Ovary (tissue), 9 donors: ENCODE data around the gene ARHGAP21. TPM values are rescaled to one million over a fixed set of nuclear protein-coding genes. Genes with fewer than 3 reads are reported as not detected.

Source experiments
- DNase-seq, 5 donors: peaks; one replicate each; pipeline ENCODE4 v3.0.0-alpha.2; 2019 to 2020
- H3K27ac ChIP-seq, 2 donors: fragments of 200-600 bp; one replicate each; pipeline versions ENCODE4 v1.5.1 to v1.8.0; 2019 to 2022
- H3K27me3 ChIP-seq: fragments of 200-600 bp; one replicate; pipeline ENCODE4 v1.8.0; 2022
- H3K36me3 ChIP-seq: fragments of 200-600 bp; sonication (generic); one replicate; pipeline ENCODE4 v1.5.1; 2019
- H3K4me1 ChIP-seq: one replicate; pipeline ENCODE4 v1.8.1; 2013; ENCODE audit warnings: mild to moderate bottlenecking, moderate library complexity; ENCODE audit not compliant: insufficient read depth
- H3K4me3 ChIP-seq: fragments of 200-600 bp; sonication (generic); one replicate; pipeline ENCODE4 v1.5.1; 2017
- H3K9me3 ChIP-seq, 2 donors: fragments of 200-600 bp in 1 of 2; sonication (generic) in 1 of 2; one replicate each; pipeline versions ENCODE4 v1.5.1 to v1.8.1; 2013 to 2019; ENCODE audit warnings: mild to moderate bottlenecking in 1 of 2, moderate library complexity in 1 of 2
- EP300 ChIP-seq: sonication (generic); formaldehyde crosslinking; IDR thresholded peaks from one replicate; pipeline ENCODE4 v1.6.1; 2017; ENCODE audit warnings: antibody characterized with exemption
- POLR2A ChIP-seq: fragments of 450-650 bp; IDR thresholded peaks from one replicate; pipeline ENCODE4 v1.6.1; 2017; ENCODE audit warnings: antibody characterized with exemption, mild to moderate bottlenecking, moderate library complexity
- WGBS, 3 donors: extraction: QIAGEN DNeasy Blood & Tissue Kit in 1 of 3; methylation state at CpG; one replicate each; pipeline versions ENCODE4 v1.1.5 to v1.1.7; 2013 to 2017; 5-methylcytosine and 5-hydroxymethylcytosine counted together
- intact Hi-C, 4 donors: fragments of 100-400 bp; cut with DNase I; formaldehyde crosslinking; loops; one replicate each; pipeline versions ENCODE4 v1.11.0 to v1.15.1; 2022 to 2023
- polyA plus RNA-seq, 2 donors: library from polyadenylated mRNA; stranded (reverse); fragments of 200-250 nt in 1 of 2; fragments of 350-450 nt in 1 of 2; fragmentation: Illumina TruSeq in 1 of 2; extraction: RNeasy Lipid Tissue Mini Kit (QIAGEN cat#74804) in 1 of 2; gene quantifications; one replicate each; pipeline ENCODE4 v1.2.3, GENCODE V29; 2013 to 2014
- total RNA-seq, 7 donors: library from RNA; depleted of rRNA in 2 of 7; stranded (reverse); fragments of >200 nt in 2 of 7; fragmentation: NEBNext Ultra II Directional in 3 of 7; extraction: Animal tissue kit (Norgen Biotek cat#: 25700) in 3 of 7; gene quantifications; one replicate each; pipeline versions ENCODE4 v1.1.0 to v1.2.4, GENCODE V29; 2016 to 2023
- TF ChIP-seq, protein P1 (sequence below), 3 donors: fragments of 450-650 bp in 2 of 3; fragments of 200-600 bp in 1 of 3; IDR thresholded peaks; one replicate each; pipeline versions ENCODE4 v1.5.1 to v1.8.0; 2016 to 2022; ENCODE audit warnings: antibody characterized with exemption in 3 of 3, mild to moderate bottlenecking in 1 of 3
- donor health status: DM: no; HTN: no; CAD: no; lungs with moderate emphysema.
- donor health status: DM: no; HTN: no; CAD: no.
- donor health status: Bipolar disorder and iron deficiency.
- donor health status: DM: yes; HTN: yes; CAD: no.
- donor health status: DM: no; HTN: no; CAD: no.
- donor health status: DM: yes; HTN: yes; CAD: no.

The ARHGAP21 gene
- total and polyA plus RNA-seq, 9 donors: 36.3 to 166 (median 82.6) TPM

DNA sequence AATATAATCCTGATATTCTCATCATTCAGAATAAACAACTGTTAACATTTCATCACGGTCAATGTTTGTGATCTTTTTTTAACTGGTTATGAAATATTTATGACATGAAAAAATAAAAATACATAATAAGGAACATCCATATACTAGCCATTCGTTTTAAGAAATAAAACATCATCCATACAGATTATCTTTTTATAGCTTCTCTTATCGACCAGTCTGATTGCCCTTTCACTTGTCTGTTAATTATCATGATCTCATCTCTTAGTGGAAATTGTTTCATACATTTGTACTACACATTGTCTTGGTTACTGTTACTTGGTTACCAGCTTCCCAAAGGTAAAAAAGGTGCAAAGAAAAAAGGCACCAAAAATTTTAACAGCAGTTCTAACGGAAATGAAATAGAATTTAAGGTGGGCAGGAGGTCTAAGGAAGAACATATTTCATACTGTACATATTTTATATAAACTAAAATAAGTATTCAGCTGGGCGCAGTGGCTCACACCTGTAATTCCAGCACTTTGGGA, 8.4 kb downstream of the ARHGAP21 start:
- Histone ChIP-seq H3K27ac (no peak overlapping the region), H3K27me3 (no peaks in the 10 kb centered on the region), H3K4me3 (no peak overlapping the region), H3K4me1 (peaks cover 20% of the 10 kb centered on the region), H3K36me3 (no peaks in the 10 kb centered on the region), H3K9me3 (no peaks in the 10 kb centered on the region)
- intact Hi-C loops: no loop called here
- 61 to 71% (median 69%) methylated on average over 5 of the region's 5 CpGs for WGBS, 3 donors
- DNase-seq: no peak
- no peak for TF ChIP-seq EP300
- TF ChIP-seq POLR2A: no peak
- TF ChIP-seq, protein P1, sequence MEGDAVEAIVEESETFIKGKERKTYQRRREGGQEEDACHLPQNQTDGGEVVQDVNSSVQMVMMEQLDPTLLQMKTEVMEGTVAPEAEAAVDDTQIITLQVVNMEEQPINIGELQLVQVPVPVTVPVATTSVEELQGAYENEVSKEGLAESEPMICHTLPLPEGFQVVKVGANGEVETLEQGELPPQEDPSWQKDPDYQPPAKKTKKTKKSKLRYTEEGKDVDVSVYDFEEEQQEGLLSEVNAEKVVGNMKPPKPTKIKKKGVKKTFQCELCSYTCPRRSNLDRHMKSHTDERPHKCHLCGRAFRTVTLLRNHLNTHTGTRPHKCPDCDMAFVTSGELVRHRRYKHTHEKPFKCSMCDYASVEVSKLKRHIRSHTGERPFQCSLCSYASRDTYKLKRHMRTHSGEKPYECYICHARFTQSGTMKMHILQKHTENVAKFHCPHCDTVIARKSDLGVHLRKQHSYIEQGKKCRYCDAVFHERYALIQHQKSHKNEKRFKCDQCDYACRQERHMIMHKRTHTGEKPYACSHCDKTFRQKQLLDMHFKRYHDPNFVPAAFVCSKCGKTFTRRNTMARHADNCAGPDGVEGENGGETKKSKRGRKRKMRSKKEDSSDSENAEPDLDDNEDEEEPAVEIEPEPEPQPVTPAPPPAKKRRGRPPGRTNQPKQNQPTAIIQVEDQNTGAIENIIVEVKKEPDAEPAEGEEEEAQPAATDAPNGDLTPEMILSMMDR (IDR thresholded peaks at IDR 0.05): no peak

DNA sequence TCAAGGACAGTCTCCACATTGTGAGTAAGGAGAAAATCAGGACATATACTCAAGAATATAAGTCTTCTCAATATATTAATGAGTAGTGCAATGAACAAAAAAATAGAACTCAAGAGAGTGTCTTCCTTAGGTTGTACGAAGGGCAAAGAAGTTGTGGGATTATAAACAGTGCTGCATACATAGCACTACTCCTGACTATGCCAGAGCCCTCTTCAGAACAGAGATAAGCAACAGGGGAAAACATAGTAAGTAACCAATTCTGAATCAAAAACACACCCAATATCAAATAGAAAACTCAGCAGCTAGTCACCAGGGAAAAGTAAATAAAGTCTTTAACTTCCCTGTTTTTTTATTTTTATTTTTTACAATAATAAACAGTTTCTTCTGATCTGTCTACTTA, 10.6 kb downstream of the ARHGAP21 start:
- no peaks in the 10 kb centered on the region for H3K36me3 ChIP-seq
- no peak for DNase-seq
- peaks cover 22% of the 10 kb centered on the region for H3K4me1 ChIP-seq
- no peaks in the 10 kb centered on the region for H3K9me3 ChIP-seq
- H3K4me3 ChIP-seq: no peak overlapping the region
- H3K27ac ChIP-seq: no peak overlapping the region
- no peaks in the 10 kb centered on the region for H3K27me3 ChIP-seq
- TF ChIP-seq, protein P1 (IDR thresholded peaks at IDR 0.05): no peak
- no peak for TF ChIP-seq EP300
- no peak for TF ChIP-seq POLR2A
- WGBS, 3 donors: 12 to 36% (median 17%) methylated on average over 1 of the region's 1 CpG
- intact Hi-C loops: no loop called here

DNA sequence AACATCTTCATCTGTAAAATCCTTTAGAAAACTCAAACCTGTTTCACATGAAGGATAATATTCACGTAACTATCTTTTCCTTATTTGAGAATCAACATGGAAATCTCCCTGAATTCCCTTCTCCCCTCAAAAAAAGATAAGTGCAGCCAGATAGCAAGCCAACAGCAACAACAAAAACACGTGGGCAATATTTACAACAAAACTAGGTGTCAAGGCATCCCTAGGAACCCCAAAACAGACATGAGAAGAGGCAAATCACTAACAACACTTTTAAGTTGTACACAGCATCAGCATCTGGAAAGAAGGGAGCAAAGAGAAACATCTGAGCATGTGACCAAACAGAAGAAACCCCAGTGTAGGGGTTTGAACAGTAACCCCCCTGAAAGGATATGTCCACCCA, 12.2 kb downstream of the ARHGAP21 start:
- intact Hi-C loops: no loop called here
- no peaks in the 10 kb centered on the region for H3K9me3 ChIP-seq
- DNase-seq: no peak
- H3K27me3 ChIP-seq: no peaks in the 10 kb centered on the region
- H3K36me3 ChIP-seq: no peaks in the 10 kb centered on the region
- 44 to 50% (median 49%) methylated on average over 2 of the region's 2 CpGs for WGBS, 3 donors
- TF ChIP-seq POLR2A (no peak), EP300 (no peak)
- TF ChIP-seq, protein P1 (IDR thresholded peaks at IDR 0.05): no peak
- H3K27ac ChIP-seq: no peak overlapping the region
- peaks cover 14% of the 10 kb centered on the region for H3K4me1 ChIP-seq
- no peak overlapping the region for H3K4me3 ChIP-seq

DNA sequence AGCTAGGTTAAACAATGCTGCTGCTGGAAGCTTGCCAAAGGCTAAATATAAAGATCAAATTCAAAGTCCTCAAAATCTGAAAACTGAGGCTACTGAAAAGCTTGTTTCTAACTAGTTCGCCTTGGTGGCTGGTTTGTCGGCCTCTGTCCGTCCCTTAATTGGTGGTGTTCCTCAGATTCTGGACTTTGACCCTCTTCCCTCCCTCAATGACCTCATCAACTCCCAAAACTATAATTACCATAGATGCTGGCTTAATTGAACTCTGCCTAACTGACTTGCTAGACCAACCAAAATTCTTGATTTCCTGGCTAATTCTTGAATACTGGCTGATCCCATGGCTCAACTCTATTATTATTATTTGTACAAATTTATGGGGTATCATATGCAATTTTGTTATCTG, 15.6 kb downstream of the ARHGAP21 start:
- 75 to 79% (median 75%) methylated on average over 3 of the region's 3 CpGs for WGBS, 3 donors
- no peaks in the 10 kb centered on the region for H3K9me3 ChIP-seq
- no peak overlapping the region for H3K27ac ChIP-seq
- H3K4me1 ChIP-seq: peaks cover 15% of the 10 kb centered on the region
- TF ChIP-seq, protein P1 (IDR thresholded peaks at IDR 0.05): no peak
- H3K36me3 ChIP-seq: no peaks in the 10 kb centered on the region
- H3K27me3 ChIP-seq: no peaks in the 10 kb centered on the region
- no peak for DNase-seq
- no peak overlapping the region for H3K4me3 ChIP-seq
- intact Hi-C loops: no loop called here
